Muscle layer of colon (tissue), 2 donors: ENCODE data around the gene EARS2.

ENCODE experiments used
- H3K27ac ChIP-seq: one replicate; pipeline ENCODE4 v1.7.0; 2013; ENCODE audit warnings: low read depth, mild to moderate bottlenecking, low read length, moderate library complexity
- H3K27me3 ChIP-seq, 2 donors: one replicate each; pipeline ENCODE4 v1.7.0; 2013; ENCODE audit warnings: low read length in 2 of 2, mild to moderate bottlenecking in 2 of 2; ENCODE audit not compliant: insufficient read depth in 2 of 2, control insufficient read depth in 1 of 2
- H3K36me3 ChIP-seq: one replicate; pipeline ENCODE4 v1.7.0; 2013; ENCODE audit warnings: mild to moderate bottlenecking, low read length; ENCODE audit not compliant: insufficient read depth
- H3K4me1 ChIP-seq: one replicate; pipeline ENCODE4 v1.7.0; 2013; ENCODE audit warnings: mild to moderate bottlenecking, low read length; ENCODE audit not compliant: insufficient read depth
- H3K4me3 ChIP-seq, 2 donors: one replicate each; pipeline ENCODE4 v1.7.0; 2013; ENCODE audit warnings: low read length in 2 of 2, low read depth in 1 of 2, mild to moderate bottlenecking in 1 of 2, moderate library complexity in 1 of 2
- H3K9ac ChIP-seq: one replicate; pipeline ENCODE4 v1.7.0; 2013; ENCODE audit warnings: low read length
- H3K9me3 ChIP-seq: one replicate; pipeline ENCODE4 v1.7.0; 2013; ENCODE audit warnings: mild to moderate bottlenecking, low read length
- donor health status: abdominal sarcoma.
- donor health status: Adenocarcinoma of cecum.

Gene EARS2

DNA sequence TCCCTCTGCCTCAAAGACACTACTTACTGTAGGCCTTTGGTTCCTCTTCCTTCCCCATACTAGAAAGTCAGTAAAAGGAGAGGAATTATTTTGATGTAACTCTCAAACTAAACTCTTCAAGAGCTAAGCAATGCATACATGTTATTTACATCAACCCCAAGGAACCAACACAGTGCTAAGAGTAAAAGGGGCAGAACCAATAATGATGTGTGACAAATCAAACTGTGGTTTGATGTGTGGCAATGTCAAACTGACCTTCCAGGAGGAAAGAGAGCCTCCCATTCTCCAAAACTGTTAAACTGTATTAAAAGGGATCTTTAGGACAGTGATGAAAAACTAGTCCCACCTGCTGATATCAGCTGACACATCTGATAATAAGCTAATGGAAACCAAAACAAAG, 23.2 kb upstream of the EARS2 start:
- H3K9me3 ChIP-seq, result no peaks in the 10 kb centered on the region
- H3K27ac ChIP-seq, result no peak overlapping the region
- no peak overlapping the region for H3K9ac ChIP-seq
- peaks cover 60% of the 10 kb centered on the region for H3K36me3 ChIP-seq
- no peak overlapping the region for H3K4me3 ChIP-seq
- H3K27me3 ChIP-seq, result no peaks in the 10 kb centered on the region
- H3K4me1 ChIP-seq, result peaks cover 5% of the 10 kb centered on the region

DNA sequence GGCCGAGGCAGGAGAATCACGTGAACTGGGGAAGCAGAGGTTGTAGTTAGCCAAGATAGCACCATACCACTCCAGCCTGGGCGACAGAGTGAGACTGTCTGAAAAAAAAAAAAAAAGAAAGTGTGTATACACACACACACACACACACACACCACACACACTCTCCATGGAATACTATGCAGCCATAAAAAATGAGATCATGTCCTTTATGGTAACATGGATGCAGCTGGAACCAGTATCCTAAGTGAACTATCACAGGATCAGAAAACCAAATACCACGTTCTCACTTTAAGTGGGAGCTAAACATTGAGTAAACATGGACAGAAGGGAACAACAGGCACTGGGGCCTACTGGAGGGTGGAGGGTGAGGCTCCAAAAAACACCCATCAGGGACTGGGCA, 22.2 kb upstream of the EARS2 start:
- Histone ChIP-seq H3K27ac (no peak overlapping the region), H3K27me3 (no peaks in the 10 kb centered on the region), H3K4me1 (peaks cover 3% of the 10 kb centered on the region), H3K36me3 (peaks cover 54% of the 10 kb centered on the region), H3K9me3 (no peaks in the 10 kb centered on the region), H3K9ac (no peak overlapping the region), H3K4me3 (no peak overlapping the region)

DNA sequence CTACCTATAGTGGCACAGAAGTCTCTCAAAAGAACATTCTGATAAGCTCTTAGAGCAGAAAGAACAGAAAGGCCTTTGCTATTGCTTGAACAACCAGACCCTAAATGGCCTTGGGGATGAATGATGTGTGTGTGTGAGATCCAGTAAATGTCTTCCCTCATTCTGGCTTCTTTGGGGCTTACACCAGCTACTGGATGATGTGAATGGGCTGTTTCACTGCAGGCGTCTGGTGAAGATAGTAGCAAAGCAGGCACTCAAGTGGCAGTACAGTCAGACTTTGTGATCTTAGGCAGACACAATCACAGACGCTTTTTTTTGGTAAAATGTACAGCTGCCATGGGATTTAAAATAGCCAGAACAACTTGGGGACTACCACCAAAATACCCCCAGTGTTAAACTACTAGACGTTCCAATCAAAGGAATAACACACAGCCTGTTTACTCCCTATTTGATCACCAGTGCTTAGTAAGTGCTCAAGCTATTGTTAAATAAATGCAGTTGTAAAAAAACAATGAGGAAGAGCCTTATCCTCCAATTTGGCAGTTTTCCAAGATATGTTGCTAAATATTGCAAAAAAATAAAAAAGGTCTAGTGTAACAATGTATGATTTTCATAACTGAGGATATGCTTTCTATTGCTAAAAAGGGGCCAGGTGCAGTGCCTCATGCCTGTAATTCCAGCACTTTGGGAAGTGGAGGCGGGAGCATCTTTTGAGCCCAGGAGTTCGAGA, 21.1 kb upstream of the EARS2 start:
- peaks cover 61% of the 10 kb centered on the region for H3K36me3 ChIP-seq

DNA sequence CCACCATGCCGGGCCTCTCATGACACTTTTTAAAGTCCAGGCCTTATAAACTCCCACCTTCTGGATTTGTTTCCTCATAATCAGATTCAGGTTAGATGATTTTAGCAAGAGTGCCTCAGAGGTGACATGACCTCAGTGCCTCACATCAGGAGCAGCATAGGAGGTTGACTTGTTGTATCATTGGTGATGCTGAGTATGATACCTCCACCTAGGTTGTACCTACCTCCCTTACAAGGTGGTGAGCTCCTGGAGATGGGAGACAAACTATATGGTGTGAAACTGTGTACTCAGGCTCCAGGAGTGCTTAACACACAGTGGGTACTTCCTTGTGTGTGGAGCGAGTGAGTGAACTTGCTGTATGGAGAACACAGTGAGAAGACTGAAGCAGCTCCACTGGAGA, 20.3 kb upstream of the EARS2 start:
- H3K27me3 ChIP-seq, result no peaks in the 10 kb centered on the region
- H3K27ac ChIP-seq, result no peak overlapping the region
- H3K9ac ChIP-seq, result no peak overlapping the region
- H3K9me3 ChIP-seq, result no peaks in the 10 kb centered on the region
- H3K4me3 ChIP-seq, result no peak overlapping the region
- H3K36me3 ChIP-seq, result peaks cover 69% of the 10 kb centered on the region
- no peaks in the 10 kb centered on the region for H3K4me1 ChIP-seq

More for the DNA sequence above, 21.1 kb upstream of the EARS2 start:
- no peaks in the 10 kb centered on the region for H3K27me3 ChIP-seq
- no peak overlapping the region for H3K4me3 ChIP-seq
- no peaks in the 10 kb centered on the region for H3K9me3 ChIP-seq
- H3K9ac ChIP-seq, result no peak overlapping the region
- no peak overlapping the region for H3K27ac ChIP-seq
- no peaks in the 10 kb centered on the region for H3K4me1 ChIP-seq

DNA sequence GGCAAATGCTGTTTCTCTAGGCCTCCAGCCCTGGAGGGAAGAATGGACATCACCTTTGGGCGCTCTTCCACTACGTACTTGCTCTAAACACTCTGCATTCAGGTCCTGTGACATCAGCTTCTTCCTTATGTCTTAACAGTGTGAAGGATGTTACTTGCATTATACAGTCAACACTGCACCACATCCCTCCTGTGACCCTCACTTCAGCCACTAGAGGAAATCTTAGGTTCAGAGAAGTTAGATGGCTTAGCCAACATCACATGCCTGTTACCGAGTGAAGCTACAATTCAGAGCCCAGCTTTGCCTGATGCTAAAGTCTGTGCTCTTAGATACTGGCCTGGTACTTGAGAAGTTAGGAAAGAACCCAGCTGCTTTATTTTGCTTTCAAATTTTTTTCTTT, 18.7 kb upstream of the EARS2 start:
- H3K27me3 ChIP-seq, result no peaks in the 10 kb centered on the region
- H3K27ac ChIP-seq, result no peak overlapping the region
- no peak overlapping the region for H3K9ac ChIP-seq
- no peaks in the 10 kb centered on the region for H3K4me1 ChIP-seq
- H3K4me3 ChIP-seq, result no peak overlapping the region
- no peaks in the 10 kb centered on the region for H3K9me3 ChIP-seq
- H3K36me3 ChIP-seq, result peaks cover 77% of the 10 kb centered on the region

DNA sequence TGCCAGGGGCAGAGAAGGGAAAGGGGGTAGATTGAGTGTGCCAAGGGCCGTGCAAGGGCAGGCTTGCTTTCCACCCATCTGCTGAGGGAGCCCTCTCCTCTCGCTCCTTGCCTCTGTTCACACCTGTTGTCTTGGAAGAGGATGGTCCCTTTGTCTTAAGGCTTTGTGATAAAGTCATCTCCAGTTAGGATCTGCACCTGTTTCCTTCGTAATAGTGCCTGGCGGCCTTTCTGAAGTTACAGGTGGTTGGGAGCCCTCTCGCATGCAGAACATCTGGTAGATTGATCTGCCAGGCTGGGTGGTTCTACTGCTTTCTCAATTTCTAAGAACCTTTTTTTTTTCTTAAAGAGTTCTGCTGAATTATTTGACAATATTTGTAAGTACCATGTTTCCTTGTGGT, 16.7 kb upstream of the EARS2 start:
- Histone ChIP-seq H3K36me3 (peaks cover 74% of the 10 kb centered on the region), H3K4me3 (no peak overlapping the region), H3K27ac (no peak overlapping the region), H3K9me3 (no peaks in the 10 kb centered on the region), H3K27me3 (no peaks in the 10 kb centered on the region), H3K9ac (no peak overlapping the region), H3K4me1 (no peaks in the 10 kb centered on the region)

DNA sequence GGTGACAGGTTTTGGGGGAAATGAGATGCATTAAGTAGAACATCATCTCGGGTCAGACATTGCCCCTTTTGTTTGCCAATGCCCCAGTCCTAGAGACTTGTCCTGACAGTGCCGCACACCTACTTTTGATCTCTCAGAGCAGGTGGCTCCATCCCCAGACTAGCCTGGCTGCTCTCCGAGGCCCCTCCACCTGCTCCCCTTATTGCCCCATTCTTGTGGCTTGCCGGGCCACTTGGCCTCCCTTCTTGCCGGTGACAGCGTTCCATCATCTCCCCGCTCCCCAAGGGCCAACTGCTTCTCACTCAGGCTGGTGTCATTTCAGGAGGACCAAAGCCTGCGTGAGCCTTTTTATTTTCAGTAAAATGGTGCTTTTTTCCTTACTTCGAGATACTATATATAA, 15.2 kb upstream of the EARS2 start:
- Histone ChIP-seq H3K36me3 (peaks cover 72% of the 10 kb centered on the region), H3K9ac (no peak overlapping the region), H3K9me3 (no peaks in the 10 kb centered on the region), H3K4me1 (no peaks in the 10 kb centered on the region), H3K4me3 (no peak overlapping the region), H3K27ac (no peak overlapping the region), H3K27me3 (no peaks in the 10 kb centered on the region)

DNA sequence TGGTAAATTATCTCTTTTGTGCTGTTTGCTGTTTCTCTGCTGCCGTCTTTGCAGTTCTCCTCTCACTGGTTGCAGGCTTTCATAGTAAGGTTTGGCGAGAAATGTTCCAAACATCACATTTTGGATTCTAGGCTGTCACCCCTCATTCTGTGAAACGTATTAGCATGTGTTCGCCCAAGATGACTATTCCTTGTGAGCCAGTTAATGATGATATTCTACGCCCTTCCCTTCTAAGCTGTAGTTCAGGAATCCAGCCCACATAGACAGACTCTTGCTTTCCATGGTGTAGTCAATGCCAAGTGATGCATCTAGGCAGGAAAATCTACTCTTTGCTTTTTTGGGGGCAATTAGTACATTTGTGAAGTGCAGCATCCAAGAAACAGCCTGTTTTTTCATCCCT, 14.7 kb upstream of the EARS2 start:
- Histone ChIP-seq H3K36me3 (peaks cover 77% of the 10 kb centered on the region), H3K27me3 (no peaks in the 10 kb centered on the region), H3K4me3 (no peak overlapping the region), H3K9ac (no peak overlapping the region), H3K4me1 (no peaks in the 10 kb centered on the region), H3K9me3 (no peaks in the 10 kb centered on the region), H3K27ac (no peak overlapping the region)

DNA sequence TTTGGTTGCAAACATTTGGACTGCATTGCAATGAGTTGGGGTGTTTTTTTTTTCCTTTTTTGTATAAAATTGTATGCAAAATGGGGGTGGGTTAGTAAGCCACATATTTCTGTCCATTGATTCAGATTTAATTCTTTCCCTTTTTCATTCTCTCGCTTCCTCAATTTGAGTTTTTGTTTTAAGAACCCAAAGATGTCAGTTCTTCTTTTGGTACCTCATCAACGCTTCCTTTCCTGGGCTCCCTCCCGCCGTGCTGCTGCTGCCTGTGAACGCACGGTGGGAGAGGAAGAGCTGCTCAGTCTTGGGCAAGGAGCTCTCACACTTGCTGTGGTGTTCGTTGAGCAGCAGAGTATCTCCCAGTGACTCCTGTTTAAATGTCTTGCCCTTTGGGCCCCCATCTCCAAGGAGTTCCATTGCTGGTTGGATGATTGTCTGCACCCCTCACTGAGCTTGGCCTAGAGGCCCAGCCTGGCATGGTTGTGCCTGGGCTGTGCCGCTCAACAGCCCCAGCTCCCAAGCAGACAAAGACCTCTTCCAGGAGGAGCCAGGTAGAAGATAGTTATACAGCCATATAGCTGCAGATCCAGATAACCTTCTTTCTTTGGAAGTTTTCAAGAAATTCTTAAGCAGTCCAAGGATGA, 14.0 kb upstream of the EARS2 start:
- H3K4me1 ChIP-seq, result no peaks in the 10 kb centered on the region
- no peaks in the 10 kb centered on the region for H3K27me3 ChIP-seq
- no peak overlapping the region for H3K9ac ChIP-seq
- no peak overlapping the region for H3K4me3 ChIP-seq
- no peaks in the 10 kb centered on the region for H3K9me3 ChIP-seq
- H3K27ac ChIP-seq, result no peak overlapping the region
- H3K36me3 ChIP-seq, result peaks cover 75% of the 10 kb centered on the region

DNA sequence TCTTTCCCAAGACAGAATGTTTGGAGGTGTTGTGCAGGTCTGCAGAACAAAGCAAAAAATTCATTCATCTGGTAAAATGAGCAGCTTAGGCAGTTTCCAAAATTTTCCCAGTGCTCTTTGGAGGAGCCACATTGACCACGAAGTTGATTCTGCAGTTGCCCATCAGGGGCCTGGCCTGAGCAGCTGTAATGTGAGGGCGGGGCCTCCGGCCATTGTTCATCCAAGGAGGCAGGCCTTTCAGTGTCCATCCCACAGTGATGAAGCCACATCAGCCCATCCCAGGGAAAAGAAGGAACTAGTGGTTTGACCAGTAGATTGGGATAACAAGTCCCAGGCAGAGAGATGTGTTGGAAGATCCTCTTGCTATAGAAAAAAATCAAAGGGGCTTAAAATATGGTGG, 10.5 kb upstream of the EARS2 start:
- Histone ChIP-seq H3K27me3 (no peaks in the 10 kb centered on the region), H3K4me3 (no peak overlapping the region), H3K27ac (no peak overlapping the region), H3K36me3 (peaks cover 82% of the 10 kb centered on the region), H3K9me3 (no peaks in the 10 kb centered on the region), H3K4me1 (no peaks in the 10 kb centered on the region), H3K9ac (no peak overlapping the region)

DNA sequence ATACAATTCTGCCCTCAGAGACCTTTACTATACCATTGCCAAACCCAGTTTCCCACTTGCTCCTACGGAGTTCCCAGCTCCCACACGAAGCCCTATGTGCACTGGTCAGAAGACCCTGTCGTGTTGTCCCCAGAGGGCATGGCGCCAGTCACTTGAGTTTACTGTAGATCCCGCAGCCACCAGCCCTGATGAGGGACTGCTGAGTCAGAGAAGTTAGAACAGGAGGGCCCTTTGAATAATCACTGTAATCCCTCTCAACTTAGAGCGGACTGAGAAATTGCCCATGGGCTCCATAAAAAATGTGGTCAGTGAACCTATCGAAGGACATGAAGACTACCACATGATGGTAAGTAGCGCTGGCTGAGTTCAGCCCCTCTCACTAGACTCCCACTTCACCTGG, 9.6 kb upstream of the EARS2 start:
- Histone ChIP-seq H3K36me3 (peaks cover 82% of the 10 kb centered on the region), H3K27me3 (no peaks in the 10 kb centered on the region), H3K9me3 (no peaks in the 10 kb centered on the region)

More for the DNA sequence above, 9.6 kb upstream of the EARS2 start:
- H3K27ac ChIP-seq, result no peak overlapping the region
- no peak overlapping the region for H3K9ac ChIP-seq
- no peaks in the 10 kb centered on the region for H3K4me1 ChIP-seq
- no peak overlapping the region for H3K4me3 ChIP-seq
